Left forelimb (tissue), 1 donor: ENCODE data around the gene RSAD1.
"Not testable (repeated sequence)": the region's sequence is repeated elsewhere in the genome, so short reads cannot be mapped to it uniquely, and the experiment has no call there.

Experiments used
- DNase-seq: peaks from one replicate; pipeline ENCODE4 v3.0.0-alpha.2; 2018; ENCODE audit warnings: low spot score

RSAD1 gene

DNA sequence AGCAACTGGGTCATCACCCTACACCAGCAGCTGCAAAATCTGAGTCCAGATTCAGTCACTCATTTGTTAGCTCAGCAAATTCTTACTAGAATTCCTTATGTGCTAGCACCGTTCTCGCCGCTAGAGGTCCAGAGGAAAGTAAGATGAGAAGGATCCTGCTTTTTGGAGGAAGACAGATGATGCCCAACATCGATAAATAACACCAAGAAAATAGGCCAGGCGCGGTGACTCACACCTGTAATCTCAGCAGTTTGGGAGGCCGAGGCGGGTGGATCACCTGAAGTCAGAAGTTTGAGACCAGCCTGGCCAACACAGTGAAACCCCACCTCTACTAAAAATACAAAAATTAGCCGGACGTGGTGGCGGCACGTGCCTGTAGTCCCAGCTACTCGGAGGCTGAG is 5.9 kb upstream of the RSAD1 start:
- not testable (repeated sequence) for DNase-seq

- no peak for DNase-seq
Observed at GRCh38 chr17:50473901-50474300, 4.8 kb upstream of the RSAD1 start.

DNA sequence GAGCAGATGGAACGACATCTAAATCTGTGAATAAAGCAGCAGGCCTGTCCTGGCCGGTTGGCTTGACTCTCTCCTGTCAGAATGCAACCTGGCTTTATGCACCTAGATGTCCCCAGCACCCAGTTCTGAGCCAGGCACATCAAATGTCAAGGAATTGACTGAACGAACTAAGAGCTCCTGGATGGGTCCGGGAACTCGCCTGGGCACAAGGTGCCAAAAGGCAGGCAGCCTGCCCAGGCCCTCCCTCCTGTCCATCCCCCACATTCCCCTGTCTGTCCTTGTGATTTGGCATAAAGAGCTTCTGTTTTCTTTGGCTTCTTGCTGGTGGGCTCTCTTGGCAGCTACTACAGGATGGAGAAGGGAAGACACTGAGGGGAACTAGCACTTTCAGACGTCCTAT is 4.1 kb upstream of the RSAD1 start:
- DNase-seq = no peak

DNA sequence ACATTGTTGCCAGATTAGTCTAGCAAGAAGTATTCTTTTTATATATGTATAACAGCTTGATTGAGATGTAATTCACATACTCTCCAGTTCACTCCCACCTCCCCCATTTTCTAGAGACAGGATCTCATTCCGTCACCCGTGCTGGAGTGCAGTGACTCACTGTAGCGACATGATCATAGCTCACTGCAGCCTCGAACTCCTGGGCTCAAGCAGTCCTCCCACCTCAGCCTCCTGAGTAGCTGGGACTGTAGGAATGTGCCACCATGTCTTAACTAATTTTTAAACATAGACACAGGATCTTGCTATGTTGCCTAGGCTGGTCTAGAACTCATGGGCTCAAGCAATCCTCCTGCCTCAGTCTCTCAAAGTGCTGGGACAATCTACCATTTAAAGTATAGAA is 3.3 kb upstream of the RSAD1 start:
- DNase-seq = no peak

GRCh38 chr17:50475775-50476544 is 2.7 kb upstream of the RSAD1 start:
- not testable (repeated sequence) for DNase-seq

DNA sequence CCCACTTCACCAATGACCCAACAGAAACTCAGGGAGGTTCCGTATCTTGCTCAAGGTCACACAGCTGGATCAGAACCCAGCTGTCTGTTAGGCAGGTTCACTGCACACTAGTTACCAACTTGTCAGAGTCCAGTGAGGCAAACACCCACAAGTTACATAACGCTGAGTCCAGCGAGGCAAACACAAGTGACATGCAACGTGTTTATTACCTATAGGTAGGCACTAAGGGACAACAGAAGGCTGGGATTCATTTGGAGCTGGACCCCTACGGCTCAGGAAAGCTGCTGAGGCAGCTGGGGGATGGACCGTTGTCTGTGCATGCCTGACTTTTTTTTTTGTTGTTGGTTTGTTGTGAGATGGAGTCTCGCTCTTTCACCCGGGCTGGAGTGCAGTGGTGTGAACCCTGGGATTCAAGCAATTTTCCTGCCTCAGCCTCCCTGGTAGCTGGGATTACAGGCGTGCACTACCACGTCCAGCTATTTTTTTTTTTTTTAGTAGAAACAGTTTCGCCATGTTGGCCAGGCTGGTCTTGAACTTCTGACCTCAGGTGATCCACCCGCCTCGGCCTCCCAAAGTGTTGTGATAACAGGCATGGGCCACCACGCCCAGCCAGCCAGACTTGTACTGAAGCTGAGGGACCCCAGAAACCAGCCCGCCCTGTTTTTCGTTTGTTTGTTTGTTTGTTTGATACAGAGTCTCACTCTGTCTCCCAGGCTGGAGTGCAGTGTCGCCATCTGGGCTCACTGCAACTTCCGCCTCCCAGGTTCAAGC is 1.9 kb upstream of the RSAD1 start:
- DNase-seq = peak; percentile 33

DNA sequence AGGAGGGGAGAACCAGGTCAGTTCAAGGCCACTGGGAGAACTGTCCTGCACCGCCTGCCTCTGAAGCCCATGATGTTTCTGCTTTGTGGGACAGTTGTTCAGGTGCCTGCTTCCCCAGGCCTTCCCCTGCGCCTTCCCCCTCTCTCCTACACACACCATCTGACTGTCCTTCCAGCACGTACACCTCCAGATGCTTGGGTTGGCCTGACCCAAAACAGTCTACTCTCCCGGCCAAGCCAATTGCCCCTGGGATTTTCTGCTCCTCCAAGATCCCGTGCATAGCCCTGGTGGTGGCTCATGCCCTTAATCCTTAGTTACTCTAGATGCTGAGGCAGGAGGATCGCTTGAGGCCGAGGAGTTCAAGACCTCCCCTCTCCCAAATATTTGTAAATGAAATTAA is 684 bp upstream of the RSAD1 start:
- no peak for DNase-seq

GRCh38 chr17:50479522-50480141 is 972 bp downstream of the RSAD1 start:
- DNase-seq = peak; percentile 83

DNA sequence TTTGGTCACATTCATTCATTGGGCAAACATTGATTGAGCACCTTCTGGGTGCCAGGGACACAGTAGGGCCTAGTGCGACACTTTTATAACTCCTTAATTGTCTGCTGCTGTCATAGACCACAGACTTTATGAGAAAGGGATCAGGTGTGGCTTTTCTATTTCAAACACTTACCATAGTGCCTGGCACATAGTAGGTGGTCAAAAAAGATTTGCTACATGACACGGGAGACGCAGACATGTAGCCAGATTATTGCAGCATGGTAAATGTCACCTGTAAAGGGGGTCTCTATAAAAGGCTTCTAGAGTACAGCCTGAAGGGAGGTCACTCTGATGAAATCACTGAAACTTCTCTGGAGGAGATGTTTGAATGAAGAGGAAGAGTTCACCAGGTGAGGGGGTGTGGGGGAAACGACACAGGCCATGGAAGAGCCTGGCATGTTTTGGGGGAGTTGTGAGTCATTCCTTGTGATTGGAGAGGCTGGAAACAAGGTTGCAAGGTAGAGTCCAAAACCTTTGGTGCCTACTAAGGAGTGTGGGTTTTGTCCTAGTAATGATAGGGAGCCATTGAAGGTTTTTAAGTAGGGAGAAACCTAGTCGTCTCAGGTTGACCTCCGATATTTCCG is 1.6 kb downstream of the RSAD1 start:
- DNase-seq = no peak

- DNase-seq = no peak
Observed at GRCh38 chr17:50480854-50481490, 2.3 kb downstream of the RSAD1 start.

GRCh38 chr17:50481648-50482047 is 3.0 kb downstream of the RSAD1 start:
- DNase-seq = no peak

DNA sequence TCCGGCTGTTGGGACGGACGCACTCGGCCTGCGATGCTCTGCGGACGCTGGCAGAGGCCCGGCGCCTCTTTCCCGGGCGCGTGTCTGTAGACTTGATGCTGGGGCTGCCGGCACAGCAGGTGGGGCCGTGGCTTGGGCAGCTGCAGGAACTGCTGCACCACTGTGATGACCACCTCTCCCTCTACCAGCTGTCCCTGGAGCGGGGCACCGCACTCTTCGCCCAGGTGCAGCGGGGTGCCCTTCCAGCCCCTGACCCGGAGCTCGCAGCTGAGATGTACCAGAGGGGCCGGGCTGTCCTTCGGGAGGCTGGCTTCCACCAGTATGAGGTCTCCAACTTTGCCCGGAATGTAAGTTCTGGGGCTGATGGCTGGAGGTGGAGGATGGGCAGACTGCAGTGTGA is 3.5 kb downstream of the RSAD1 start:
- no peak for DNase-seq

DNA sequence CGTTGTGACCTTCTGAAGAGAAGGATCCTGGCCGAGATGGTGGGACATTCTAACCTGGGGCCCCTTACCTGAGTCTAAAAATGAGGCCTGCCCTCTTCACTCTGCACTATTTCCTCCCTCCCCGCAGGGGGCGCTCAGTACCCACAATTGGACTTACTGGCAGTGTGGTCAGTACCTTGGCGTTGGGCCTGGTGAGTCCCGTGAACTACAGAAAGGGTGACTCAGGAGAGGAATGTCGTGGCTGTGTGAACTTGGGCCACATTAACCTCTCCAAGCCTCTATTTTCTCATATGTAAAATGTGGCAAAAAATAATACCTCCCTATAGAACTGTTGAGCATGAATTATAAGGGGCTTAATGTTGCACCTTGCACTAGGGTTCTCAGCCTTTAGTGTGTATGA is 3.9 kb downstream of the RSAD1 start:
- DNase-seq = peak; percentile 86

GRCh38 chr17:50483266-50483665 is 4.6 kb downstream of the RSAD1 start:
- DNase-seq = peak; percentile 38

GRCh38 chr17:50484386-50485155 is 5.9 kb downstream of the RSAD1 start:
- peak; percentile 55 for DNase-seq

DNA sequence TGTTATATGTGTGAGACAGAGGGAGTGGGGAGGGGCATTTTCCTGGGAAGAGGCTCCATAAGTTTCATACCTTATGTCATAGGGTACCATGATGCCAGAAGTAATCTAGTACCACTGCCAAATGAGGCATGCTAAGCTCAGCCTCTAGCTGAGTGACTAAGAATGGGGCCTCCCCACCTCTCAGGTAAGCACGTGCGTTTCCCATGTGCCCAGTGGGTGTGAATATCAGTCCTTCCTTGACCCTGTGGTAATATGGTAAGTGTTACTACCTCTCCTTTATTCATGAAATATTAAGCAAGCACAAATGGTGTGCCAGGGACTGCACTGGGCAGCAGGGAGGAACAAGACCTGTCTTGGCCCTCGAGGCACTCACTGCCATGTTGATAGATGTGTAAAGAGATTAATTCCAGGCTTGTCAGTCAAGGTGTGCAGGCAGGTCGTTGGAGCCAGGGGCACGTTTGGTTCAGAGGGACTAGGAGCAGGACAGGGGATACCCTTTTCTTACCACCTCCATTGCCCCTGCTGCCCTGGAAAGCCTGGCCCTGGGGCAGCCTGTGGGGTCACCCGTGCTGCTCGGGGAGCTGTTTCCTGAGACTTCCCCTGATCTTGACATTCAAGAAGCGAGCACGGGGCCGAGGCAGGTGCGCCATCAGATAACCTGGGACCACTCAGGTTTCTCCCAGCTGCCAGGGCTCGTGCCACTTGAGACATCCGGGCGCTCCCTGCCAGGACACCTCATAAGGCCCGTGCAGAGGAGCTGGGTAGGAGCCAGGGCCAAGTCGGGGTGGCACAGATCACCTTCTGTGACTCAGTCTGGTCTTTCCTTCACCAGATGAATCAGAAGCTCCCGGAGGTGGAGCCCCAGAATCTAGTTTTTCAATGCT is 8.8 kb downstream of the RSAD1 start:
- DNase-seq = peak; percentile 47

DNA sequence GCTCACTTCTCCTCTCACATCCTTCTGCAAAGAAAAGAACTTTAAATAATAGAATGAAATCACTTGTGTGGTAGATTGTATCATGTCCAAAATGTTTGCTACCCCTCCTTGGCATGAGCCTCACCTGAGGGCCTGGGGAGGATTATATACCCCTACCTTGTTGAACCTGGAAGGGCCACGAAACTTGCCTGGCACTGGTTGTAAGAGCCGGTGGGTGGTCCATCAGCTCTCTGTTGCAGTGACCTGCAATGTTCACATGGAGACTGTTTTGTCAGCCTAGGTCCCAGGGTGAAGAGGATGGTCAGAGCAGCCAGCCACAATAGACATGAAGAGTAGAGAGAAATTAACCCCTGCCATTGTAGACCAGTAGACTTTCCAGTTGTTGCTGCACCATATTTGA is 10.2 kb downstream of the RSAD1 start:
- DNase-seq = no peak

DNA sequence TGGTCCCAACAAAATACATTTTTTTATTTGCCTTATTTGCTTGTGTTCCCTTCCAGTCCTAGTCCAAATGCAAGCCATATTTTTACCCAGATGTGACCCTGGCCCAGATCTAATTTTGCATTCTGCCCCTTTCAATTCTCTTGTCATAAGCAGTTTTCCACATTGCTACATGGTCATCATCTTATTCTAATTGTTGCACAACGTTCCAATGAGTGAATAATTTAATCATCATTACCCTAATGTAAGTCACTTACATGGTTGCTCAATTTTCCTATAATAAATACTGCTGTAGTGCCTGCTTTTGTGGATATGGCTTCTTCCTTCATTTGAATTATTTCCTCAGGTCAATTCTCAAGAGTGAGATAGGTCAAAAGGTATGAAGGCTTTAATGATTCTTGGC is 12.8 kb downstream of the RSAD1 start:
- DNase-seq = no peak

- DNase-seq = no peak
Observed at GRCh38 chr17:50492214-50492613, 13.6 kb downstream of the RSAD1 start.

DNA sequence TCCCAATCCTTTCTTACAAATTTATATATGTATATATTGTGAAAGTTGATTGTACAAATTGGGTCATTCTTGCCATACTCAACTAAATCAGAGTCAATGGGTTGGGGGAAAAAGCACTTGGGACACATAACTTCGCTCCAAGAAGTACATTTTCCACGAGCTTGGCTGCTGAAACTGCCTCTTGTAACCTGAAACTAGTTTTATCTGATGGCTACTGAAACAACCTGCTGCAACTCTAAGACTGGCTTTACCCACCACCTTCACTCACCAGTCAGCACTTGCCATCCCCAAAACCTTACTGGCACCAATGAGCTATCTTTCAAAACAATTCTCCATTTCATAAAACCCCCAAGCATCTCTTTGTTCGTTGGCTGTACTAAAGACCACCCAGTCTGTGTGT is 15.1 kb downstream of the RSAD1 start:
- no peak for DNase-seq
